Measurements from ENCODE around the gene SOX13. TPM values are rescaled to one million over a fixed set of nuclear protein-coding genes. Genes with fewer than 3 reads are reported as not detected.

The SOX13 gene
- total RNA-seq, 1 experiment from 2014 or later, result 21.8 TPM

- H3K4me1 Mint-ChIP-seq (ENCODE audit: low read depth, unreplicated experiment), result no peaks in the 10 kb centered on the region
- CTCF ChIA-PET, result interaction anchor here (1.2 kb wide), 1 partner anchor 9 kb away, joined by 4 read pairs; no protein-coding TSS in a partner anchor
- BruUV-seq (replicated peaks), result no TSS peak
- H3K9me3 Mint-ChIP-seq (ENCODE audit: low read depth, unreplicated experiment), result no peaks in the 10 kb centered on the region
- no peak overlapping the region for H3K4me3 Mint-ChIP-seq (ENCODE audit: low read depth, unreplicated experiment)
- DNase-seq, result no peak
- no peak overlapping the region for H3K27ac Mint-ChIP-seq (ENCODE audit: unreplicated experiment)
- intact Hi-C loops (cut with micrococcal nuclease; ENCODE audit: unreplicated experiment), result no loop called here
- no peaks in the 10 kb centered on the region for H3K27me3 Mint-ChIP-seq (ENCODE audit: unreplicated experiment)
- H3K36me3 Mint-ChIP-seq (ENCODE audit: insufficient read depth, unreplicated experiment), result no peaks in the 10 kb centered on the region
- TF ChIP-seq CTCF (IDR thresholded peaks at IDR 0.05; ENCODE audit: unreplicated experiment), result no peak
Observed at GRCh38 chr1:204051718-204052117, 21.2 kb upstream of the SOX13 start.

GRCh38 chr1:204053893-204054292 lies 19.0 kb upstream of the SOX13 start:
- no peaks in the 10 kb centered on the region for H3K9me3 Mint-ChIP-seq (ENCODE audit: low read depth, unreplicated experiment)
- no peak for TF ChIP-seq CTCF (IDR thresholded peaks at IDR 0.05; ENCODE audit: unreplicated experiment)
- H3K4me1 Mint-ChIP-seq (ENCODE audit: low read depth, unreplicated experiment), result peaks cover 18% of the 10 kb centered on the region
- CTCF ChIA-PET, result interaction anchor here (0.9 kb wide), 1 partner anchor 74 kb away, joined by 6 read pairs; no protein-coding TSS in a partner anchor
- no peak overlapping the region for H3K27ac Mint-ChIP-seq (ENCODE audit: unreplicated experiment)
- BruUV-seq (replicated peaks), result no TSS peak
- H3K4me3 Mint-ChIP-seq (ENCODE audit: low read depth, unreplicated experiment), result no peak overlapping the region
- no peak for DNase-seq
- no peaks in the 10 kb centered on the region for H3K27me3 Mint-ChIP-seq (ENCODE audit: unreplicated experiment)
- no peaks in the 10 kb centered on the region for H3K36me3 Mint-ChIP-seq (ENCODE audit: insufficient read depth, unreplicated experiment)
- intact Hi-C loops (cut with micrococcal nuclease; ENCODE audit: unreplicated experiment), result no loop called here

- Mint-ChIP-seq H3K9me3 (ENCODE audit: low read depth, unreplicated experiment) (no peaks in the 10 kb centered on the region), H3K4me3 (ENCODE audit: low read depth, unreplicated experiment) (no peak overlapping the region), H3K27me3 (ENCODE audit: unreplicated experiment) (no peaks in the 10 kb centered on the region), H3K4me1 (ENCODE audit: low read depth, unreplicated experiment) (peaks cover 19% of the 10 kb centered on the region), H3K36me3 (ENCODE audit: insufficient read depth, unreplicated experiment) (no peaks in the 10 kb centered on the region), H3K27ac (ENCODE audit: unreplicated experiment) (no peak overlapping the region)
- intact Hi-C loops (cut with micrococcal nuclease; ENCODE audit: unreplicated experiment), result no loop called here
- TF ChIP-seq CTCF (IDR thresholded peaks at IDR 0.05; ENCODE audit: unreplicated experiment), result no peak
- CTCF ChIA-PET, result interaction anchor here (1.4 kb wide), 1 partner anchor 8 kb away, joined by 4 read pairs; no protein-coding TSS in a partner anchor
- no TSS peak for BruUV-seq (replicated peaks)
- no peak for DNase-seq
Observed at GRCh38 chr1:204059970-204060369, 12.9 kb upstream of the SOX13 start.

GRCh38 chr1:204062106-204062505 lies 10.8 kb upstream of the SOX13 start:
- Mint-ChIP-seq H3K36me3 (ENCODE audit: insufficient read depth, unreplicated experiment) (no peaks in the 10 kb centered on the region), H3K4me1 (ENCODE audit: low read depth, unreplicated experiment) (peaks cover 18% of the 10 kb centered on the region), H3K27ac (ENCODE audit: unreplicated experiment) (no peak overlapping the region), H3K4me3 (ENCODE audit: low read depth, unreplicated experiment) (no peak overlapping the region), H3K9me3 (ENCODE audit: low read depth, unreplicated experiment) (no peaks in the 10 kb centered on the region), H3K27me3 (ENCODE audit: unreplicated experiment) (no peaks in the 10 kb centered on the region)
- no peak for DNase-seq
- intact Hi-C loops (cut with micrococcal nuclease; ENCODE audit: unreplicated experiment), result no loop called here
- no peak for TF ChIP-seq CTCF (IDR thresholded peaks at IDR 0.05; ENCODE audit: unreplicated experiment)
- no TSS peak for BruUV-seq (replicated peaks)
- CTCF ChIA-PET, result interaction anchor here (0.9 kb wide), 1 partner anchor 52 kb away, joined by 3 read pairs; no protein-coding TSS in a partner anchor

Measured in Calu3 (cell line).